DOHH2 (cell line): ENCODE data around the gene KAT2B.

Source experiments
- H3F3A ChIP-seq: fragments of 200-600 bp; sonication (generic), shearing (Covaris generic); 2 replicates; pipeline ENCODE4 v1.6.0; 2016; ENCODE audit warnings: antibody characterized with exemption, mild to moderate bottlenecking; ENCODE audit not compliant: control insufficient read depth, insufficient read depth
- H3K27ac ChIP-seq: fragments of 200-600 bp; sonication (generic); 2 replicates; pipeline ENCODE4 v1.5.1; 2014; ENCODE audit warnings: low read depth, mild to moderate bottlenecking, low read length, moderate library complexity
- H3K27me3 ChIP-seq: fragments of 200-600 bp; sonication (generic); 2 replicates; pipeline ENCODE4 v1.6.1; 2014; ENCODE audit warnings: mild to moderate bottlenecking, low read length, mixed read lengths; ENCODE audit not compliant: control insufficient read depth
- H3K36me3 ChIP-seq: fragments of 200-600 bp; sonication (generic); 2 replicates; pipeline ENCODE4 v1.6.1; 2014; ENCODE audit warnings: mild to moderate bottlenecking, low read length, moderate library complexity, mixed read lengths; ENCODE audit not compliant: control insufficient read depth
- H3K4me1 ChIP-seq: fragments of 200-600 bp; sonication (generic); 2 replicates; pipeline ENCODE4 v1.6.1; 2014; ENCODE audit warnings: mild to moderate bottlenecking, low read length, mixed read lengths; ENCODE audit not compliant: control insufficient read depth
- H3K4me2 ChIP-seq: fragments of 200-600 bp; sonication (generic); 2 replicates; pipeline ENCODE4 v1.6.0; 2014; ENCODE audit warnings: mild to moderate bottlenecking, low read length, moderate library complexity
- H3K4me3 ChIP-seq: fragments of 200-600 bp; sonication (generic); 2 replicates; pipeline ENCODE4 v1.5.1; 2014; ENCODE audit warnings: mild to moderate bottlenecking, low read length, mixed read lengths
- H3K79me2 ChIP-seq: fragments of 200-600 bp; sonication (generic); 2 replicates; pipeline ENCODE4 v1.6.1; 2014; ENCODE audit warnings: mild to moderate bottlenecking, low read length, mixed read lengths; ENCODE audit not compliant: control insufficient read depth
- H3K9me2 ChIP-seq: fragments of 200-600 bp; sonication (generic); replicated peaks from 2 replicates; pipeline ENCODE4 v1.6.1; 2014; ENCODE audit warnings: mild to moderate bottlenecking, low read length, mixed read lengths; ENCODE audit not compliant: control insufficient read depth
- H3K9me3 ChIP-seq: fragments of 200-600 bp; sonication (generic); 2 replicates; pipeline ENCODE4 v1.6.1; 2014; ENCODE audit warnings: antibody characterized with exemption, low read length, mixed read lengths; ENCODE audit not compliant: control insufficient read depth, insufficient read depth
- H4K20me1 ChIP-seq: fragments of 200-600 bp; sonication (generic); 2 replicates; pipeline ENCODE4 v1.6.0; 2014; ENCODE audit warnings: low read depth, mild to moderate bottlenecking, antibody characterized with exemption, low read length, moderate library complexity; ENCODE audit not compliant: control insufficient read depth, insufficient read depth
- CTCF ChIP-seq: fragments of 200-600 bp; sonication (generic); IDR thresholded peaks from one replicate; pipeline ENCODE4 v1.5.1; 2014; ENCODE audit warnings: antibody characterized with exemption, mild to moderate bottlenecking, low read depth, low read length; ENCODE audit not compliant: poor library complexity, severe bottlenecking
- EZH2phosphoT487 ChIP-seq: fragments of 200-600 bp; sonication (generic); IDR thresholded peaks from 2 replicates; pipeline ENCODE4 v1.6.1; 2017; ENCODE audit warnings: borderline replicate concordance, mild to moderate bottlenecking, antibody characterized with exemption, low read length, moderate library complexity, mixed read lengths

KAT2B gene

GRCh38 chr3:20194793-20195460 lies 154.7 kb downstream of the KAT2B start:
- H3K9me3 ChIP-seq: no peaks in the 10 kb centered on the region
- no peak overlapping the region for H3K4me3 ChIP-seq
- H3F3A ChIP-seq: no peaks in the 10 kb centered on the region; the same call in 1 of the 2 replicates
- H3K27me3 ChIP-seq: no peaks in the 10 kb centered on the region
- H4K20me1 ChIP-seq: no peaks in the 10 kb centered on the region
- no peaks in the 10 kb centered on the region for H3K79me2 ChIP-seq
- H3K27ac ChIP-seq: no peak overlapping the region
- no peak overlapping the region for H3K4me2 ChIP-seq
- TF ChIP-seq CTCF: no peak
- TF ChIP-seq EZH2phosphoT487: no peak
- H3K36me3 ChIP-seq: no peaks in the 10 kb centered on the region
- H3K9me2 ChIP-seq: no peaks in the 10 kb centered on the region
- H3K4me1 ChIP-seq: no peaks in the 10 kb centered on the region

GRCh38 chr3:20197775-20198174 lies 157.5 kb downstream of the KAT2B start:
- H3F3A ChIP-seq: no peaks in the 10 kb centered on the region; the same call in 1 of the 2 replicates
- H4K20me1 ChIP-seq: no peaks in the 10 kb centered on the region
- TF ChIP-seq EZH2phosphoT487: no peak
- H3K9me2 ChIP-seq: no peaks in the 10 kb centered on the region
- no peak overlapping the region for H3K4me2 ChIP-seq
- H3K4me1 ChIP-seq: no peaks in the 10 kb centered on the region
- no peak overlapping the region for H3K27ac ChIP-seq
- no peak overlapping the region for H3K4me3 ChIP-seq
- H3K9me3 ChIP-seq: no peaks in the 10 kb centered on the region
- no peaks in the 10 kb centered on the region for H3K27me3 ChIP-seq
- no peaks in the 10 kb centered on the region for H3K36me3 ChIP-seq
- H3K79me2 ChIP-seq: no peaks in the 10 kb centered on the region

- no peaks in the 10 kb centered on the region for H3K9me2 ChIP-seq
- H4K20me1 ChIP-seq: no peaks in the 10 kb centered on the region
- H3K4me2 ChIP-seq: no peak overlapping the region
- TF ChIP-seq EZH2phosphoT487: no peak
- TF ChIP-seq CTCF: no peak
- H3K36me3 ChIP-seq: no peaks in the 10 kb centered on the region
- H3K27me3 ChIP-seq: no peaks in the 10 kb centered on the region
- no peaks in the 10 kb centered on the region for H3K4me1 ChIP-seq
- no peaks in the 10 kb centered on the region for H3K9me3 ChIP-seq
- no peak overlapping the region for H3K4me3 ChIP-seq
- H3K79me2 ChIP-seq: no peaks in the 10 kb centered on the region
- no peak overlapping the region for H3K27ac ChIP-seq
- H3F3A ChIP-seq: no peaks in the 10 kb centered on the region
Measured at GRCh38 chr3:20201143-20201542, 160.9 kb downstream of the KAT2B start.
